ENCODE measurements around the gene MYH9.

DNA sequence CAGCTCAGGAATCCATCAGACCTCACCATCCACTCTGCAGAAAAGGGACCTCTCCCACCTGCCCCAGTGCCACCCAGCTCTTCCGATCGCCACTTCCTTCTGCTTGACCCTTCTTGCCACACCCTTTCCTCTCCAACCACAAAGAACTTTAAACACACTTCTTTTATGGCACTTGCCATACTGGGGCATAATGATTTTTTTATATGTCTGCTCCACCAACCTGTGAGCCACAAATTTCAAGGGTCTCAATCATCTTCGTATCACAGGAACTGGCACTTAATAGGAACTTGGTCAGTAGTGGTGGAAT lies 11.7 kb upstream of the MYH9 start:
- no peak for TF ChIP-seq POLR2A (IDR thresholded peaks at IDR 0.05; ENCODE audit: borderline replicate concordance, extremely low read depth, insufficient read depth, insufficient read length)
- TF ChIP-seq, protein P1, sequence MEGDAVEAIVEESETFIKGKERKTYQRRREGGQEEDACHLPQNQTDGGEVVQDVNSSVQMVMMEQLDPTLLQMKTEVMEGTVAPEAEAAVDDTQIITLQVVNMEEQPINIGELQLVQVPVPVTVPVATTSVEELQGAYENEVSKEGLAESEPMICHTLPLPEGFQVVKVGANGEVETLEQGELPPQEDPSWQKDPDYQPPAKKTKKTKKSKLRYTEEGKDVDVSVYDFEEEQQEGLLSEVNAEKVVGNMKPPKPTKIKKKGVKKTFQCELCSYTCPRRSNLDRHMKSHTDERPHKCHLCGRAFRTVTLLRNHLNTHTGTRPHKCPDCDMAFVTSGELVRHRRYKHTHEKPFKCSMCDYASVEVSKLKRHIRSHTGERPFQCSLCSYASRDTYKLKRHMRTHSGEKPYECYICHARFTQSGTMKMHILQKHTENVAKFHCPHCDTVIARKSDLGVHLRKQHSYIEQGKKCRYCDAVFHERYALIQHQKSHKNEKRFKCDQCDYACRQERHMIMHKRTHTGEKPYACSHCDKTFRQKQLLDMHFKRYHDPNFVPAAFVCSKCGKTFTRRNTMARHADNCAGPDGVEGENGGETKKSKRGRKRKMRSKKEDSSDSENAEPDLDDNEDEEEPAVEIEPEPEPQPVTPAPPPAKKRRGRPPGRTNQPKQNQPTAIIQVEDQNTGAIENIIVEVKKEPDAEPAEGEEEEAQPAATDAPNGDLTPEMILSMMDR (IDR thresholded peaks at IDR 0.05 in 2 of 3, conservative IDR thresholded peaks at IDR 0.05 in 1 of 3; ENCODE audit: borderline replicate concordance in 1 of 3, insufficient read depth in 1 of 3, low read depth in 2 of 3, low read length in 2 of 3): no peak
- TF ChIP-seq, protein P2, sequence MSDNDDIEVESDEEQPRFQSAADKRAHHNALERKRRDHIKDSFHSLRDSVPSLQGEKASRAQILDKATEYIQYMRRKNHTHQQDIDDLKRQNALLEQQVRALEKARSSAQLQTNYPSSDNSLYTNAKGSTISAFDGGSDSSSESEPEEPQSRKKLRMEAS (IDR thresholded peaks at IDR 0.05): no peak
- TF ChIP-seq SRF (IDR thresholded peaks at IDR 0.05; ENCODE audit: low read depth): no peak

Data from HCT116 (cell line).